AG09319 (cell line): Measurements from ENCODE around the gene LRRC9.

ENCODE experiments used
- DNase-seq: peaks from one replicate; pipeline ENCODE4 v3.0.0-alpha.2; 2010; ENCODE audit warnings: low read depth; ENCODE audit errors: extremely low read depth
- TF ChIP-seq, protein P1 (sequence below): IDR thresholded peaks from 2 replicates; pipeline ENCODE4 v1.5.1; 2011; ENCODE audit warnings: low read depth, mild to moderate bottlenecking, inconsistent platforms, low read length, moderate library complexity

LRRC9 gene

DNA sequence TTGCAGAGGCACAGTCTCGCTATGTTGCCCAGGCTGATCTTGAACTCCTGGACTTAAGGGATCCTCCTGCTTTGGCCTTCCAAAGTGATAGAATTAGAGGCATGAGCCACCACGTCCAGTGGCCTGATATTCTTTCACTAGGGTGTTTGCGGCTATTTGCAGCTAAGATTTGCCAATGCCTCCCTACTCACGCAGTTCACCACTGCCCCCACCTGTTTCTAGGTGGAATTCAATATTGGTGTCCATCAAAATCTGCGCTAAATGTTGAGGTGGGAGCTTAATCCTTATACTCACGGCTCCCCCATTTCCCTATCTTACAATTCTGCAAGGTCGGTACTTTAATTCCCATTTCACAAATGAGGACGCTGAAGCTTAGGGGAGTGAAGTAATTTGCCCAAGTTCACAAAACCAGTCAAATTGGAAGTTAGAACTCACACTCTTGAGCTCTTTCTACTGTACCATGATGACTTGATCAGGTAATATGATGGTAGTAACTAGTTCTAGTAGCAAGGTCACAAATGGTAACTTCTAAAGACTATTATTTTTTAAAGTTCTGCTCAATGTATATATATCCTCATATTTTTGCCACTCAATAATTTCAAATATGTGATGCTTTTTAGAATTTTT, 22.1 kb upstream of the LRRC9 start:
- no peak for DNase-seq
- TF ChIP-seq, protein P1, sequence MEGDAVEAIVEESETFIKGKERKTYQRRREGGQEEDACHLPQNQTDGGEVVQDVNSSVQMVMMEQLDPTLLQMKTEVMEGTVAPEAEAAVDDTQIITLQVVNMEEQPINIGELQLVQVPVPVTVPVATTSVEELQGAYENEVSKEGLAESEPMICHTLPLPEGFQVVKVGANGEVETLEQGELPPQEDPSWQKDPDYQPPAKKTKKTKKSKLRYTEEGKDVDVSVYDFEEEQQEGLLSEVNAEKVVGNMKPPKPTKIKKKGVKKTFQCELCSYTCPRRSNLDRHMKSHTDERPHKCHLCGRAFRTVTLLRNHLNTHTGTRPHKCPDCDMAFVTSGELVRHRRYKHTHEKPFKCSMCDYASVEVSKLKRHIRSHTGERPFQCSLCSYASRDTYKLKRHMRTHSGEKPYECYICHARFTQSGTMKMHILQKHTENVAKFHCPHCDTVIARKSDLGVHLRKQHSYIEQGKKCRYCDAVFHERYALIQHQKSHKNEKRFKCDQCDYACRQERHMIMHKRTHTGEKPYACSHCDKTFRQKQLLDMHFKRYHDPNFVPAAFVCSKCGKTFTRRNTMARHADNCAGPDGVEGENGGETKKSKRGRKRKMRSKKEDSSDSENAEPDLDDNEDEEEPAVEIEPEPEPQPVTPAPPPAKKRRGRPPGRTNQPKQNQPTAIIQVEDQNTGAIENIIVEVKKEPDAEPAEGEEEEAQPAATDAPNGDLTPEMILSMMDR = no peak; the same call in none of the 2 replicates

DNA sequence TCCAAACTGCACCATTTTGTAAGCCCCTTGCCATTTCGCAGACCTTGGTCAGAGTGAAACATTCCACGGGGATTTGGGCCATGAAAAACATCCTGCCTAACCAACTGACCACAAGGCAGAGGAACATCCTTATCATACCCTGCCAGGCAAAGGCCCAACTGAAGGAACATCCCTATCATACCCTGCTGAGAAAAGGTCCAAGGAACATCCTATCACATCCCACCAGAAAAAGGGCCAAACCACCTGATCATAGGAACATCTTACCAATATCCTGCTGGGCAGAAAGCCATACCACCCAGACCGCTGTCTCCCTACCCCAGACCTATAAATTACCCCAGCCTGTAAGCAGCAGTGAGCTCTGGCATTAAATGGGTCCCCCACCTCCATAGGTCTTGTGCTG, 19.4 kb upstream of the LRRC9 start:
- TF ChIP-seq, protein P1 = no peak
- no peak for DNase-seq

GRCh38 chr14:59904184-59904583, 15.8 kb upstream of the LRRC9 start:
- TF ChIP-seq, protein P1 = no peak
- DNase-seq = no peak

- DNase-seq = no peak
- TF ChIP-seq, protein P1 = no peak
These were observed 14.8 kb upstream of the LRRC9 start for GRCh38 chr14:59905188-59905587.

- TF ChIP-seq, protein P1 = no peak
These were observed 7.5 kb upstream of the LRRC9 start for GRCh38 chr14:59912443-59912842.

GRCh38 chr14:59913187-59913586, 6.8 kb upstream of the LRRC9 start:
- no peak for DNase-seq

More at GRCh38 chr14:59912443-59912842, 7.5 kb upstream of the LRRC9 start:
- no peak for DNase-seq

DNA sequence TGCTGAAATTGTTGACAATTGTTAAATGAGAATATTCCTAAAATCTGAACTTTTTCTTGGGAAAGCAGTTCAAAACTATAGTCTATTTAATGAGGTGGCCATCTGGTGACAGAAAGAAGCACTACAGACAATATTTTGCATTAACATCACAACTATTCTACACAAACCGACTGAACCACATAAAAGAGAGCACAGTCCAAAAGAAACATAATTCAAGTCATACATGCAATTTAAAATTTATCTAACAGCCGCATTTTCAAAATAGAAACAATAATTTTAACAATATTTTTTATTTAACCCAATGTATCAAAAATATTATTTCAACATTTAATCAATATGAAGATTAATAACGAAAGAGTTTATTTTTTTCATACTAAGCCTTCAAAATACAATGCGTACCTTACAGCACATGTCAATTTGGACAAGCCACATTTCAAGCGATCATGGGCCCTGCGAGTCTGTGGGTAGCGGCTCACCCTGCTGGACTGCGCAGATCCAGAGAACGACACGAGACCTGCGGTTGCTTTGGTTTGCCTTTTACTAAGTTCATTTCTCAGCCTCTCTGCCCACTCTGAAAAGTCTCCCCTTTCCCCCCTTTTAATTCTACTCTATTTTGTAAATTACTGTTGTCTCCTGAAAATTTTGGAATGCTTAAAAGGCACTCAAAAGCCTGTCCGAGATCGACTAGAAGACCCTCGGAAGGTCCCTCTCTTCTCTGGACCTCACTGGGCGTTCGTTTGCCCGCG, 947 bp upstream of the LRRC9 start:
- TF ChIP-seq, protein P1 = peak; percentile 35
- peak; percentile 3 for DNase-seq

More at GRCh38 chr14:59913187-59913586, 6.8 kb upstream of the LRRC9 start:
- TF ChIP-seq, protein P1 = no peak
